ENCODE data around the gene COPS7B.

- TF ChIP-seq CBFB (CRISPR knock-in tag; IDR thresholded peaks at IDR 0.05; ENCODE audit: low read depth) = no peak
- no peak for TF ChIP-seq IRF1 (CRISPR knock-in tag; IDR thresholded peaks at IDR 0.05)
- no peak for TF ChIP-seq CTCF (IDR thresholded peaks at IDR 0.05)
- TF ChIP-seq ZNF263 (CRISPR knock-in tag; IDR thresholded peaks at IDR 0.05; ENCODE audit: low read depth) = no peak
- TF ChIP-seq ERG (CRISPR knock-in tag; IDR thresholded peaks at IDR 0.05) = no peak
- TF ChIP-seq ZBTB43 (CRISPR knock-in tag; IDR thresholded peaks at IDR 0.05) = no peak
- no peak for TF ChIP-seq USF2 (CRISPR knock-in tag; IDR thresholded peaks at IDR 0.05)
- no peak for TF ChIP-seq ZNF671 (CRISPR knock-in tag; IDR thresholded peaks at IDR 0.05)
- TF ChIP-seq CREB1 (CRISPR knock-in tag; IDR thresholded peaks at IDR 0.05) = no peak
- TF ChIP-seq ZNF317 (CRISPR knock-in tag; IDR thresholded peaks at IDR 0.05; ENCODE audit: borderline replicate concordance, low read depth) = no peak
Measured at GRCh38 chr2:231761735-231762134, 24.5 kb upstream of the COPS7B start.

All from WTC11 (cell line).